Posterior vena cava (tissue), 2 donors: ENCODE data around the gene SLC25A28. TPM values are rescaled to one million over a fixed set of nuclear protein-coding genes. Genes with fewer than 3 reads are reported as not detected.
"Not testable (repeated sequence)": the region's sequence is repeated elsewhere in the genome, so short reads cannot be mapped to it uniquely, and the experiment has no call there.

Experiments
- DNase-seq: peaks from one replicate; pipeline ENCODE4 v3.0.0-alpha.2; 2020; ENCODE audit warnings: low spot score
- intact Hi-C, 2 donors: fragments of 100-400 bp; cut with DNase I; formaldehyde crosslinking; loops; one replicate each; pipeline versions ENCODE4 v1.14.1 to v1.14.2; 2022 to 2023
- total RNA-seq, 2 donors: library from RNA; stranded (reverse); fragmentation: NEBNext Ultra II Directional; extraction: Animal tissue kit (Norgen Biotek cat#: 25700); gene quantifications; one replicate each; pipeline ENCODE4 v1.2.1, GENCODE V29; 2021
- donor health status: DM: yes; HTN: yes; CAD: no.
- donor health status: DM: yes; HTN: yes; CAD: no.

Gene SLC25A28
- total RNA-seq, 2 donors from 2014 or later: 42.2 to 44.3 TPM

GRCh38 chr10:99630991-99631390 lies 10.8 kb upstream of the SLC25A28 start:
- DNase-seq: no peak
- intact Hi-C loops: no loop called here

- no peak for DNase-seq
- intact Hi-C loops: no loop called here
Measured at GRCh38 chr10:99630433-99630832, 10.2 kb upstream of the SLC25A28 start.

GRCh38 chr10:99629625-99629978 lies 9.4 kb upstream of the SLC25A28 start:
- intact Hi-C loops: loop anchor here in 1 of 2 donors (10.0 kb wide), 1 partner anchor 85 kb away; no protein-coding TSS in a partner anchor
- DNase-seq: no peak

GRCh38 chr10:99628923-99629624 lies 8.8 kb upstream of the SLC25A28 start:
- intact Hi-C loops: loop anchor here in 1 of 2 donors (10.0 kb wide), 1 partner anchor 86 kb away; no protein-coding TSS in a partner anchor
- no peak for DNase-seq

GRCh38 chr10:99625124-99625523 lies 4.9 kb upstream of the SLC25A28 start:
- DNase-seq: not testable (repeated sequence)
- intact Hi-C loops: loop anchor here in 1 of 2 donors (10.0 kb wide), 1 partner anchor 90 kb away; no protein-coding TSS in a partner anchor

GRCh38 chr10:99623919-99624318 lies 3.7 kb upstream of the SLC25A28 start:
- no peak for DNase-seq
- intact Hi-C loops: loop anchor here in 1 of 2 donors (10.0 kb wide), 1 partner anchor 91 kb away; no protein-coding TSS in a partner anchor

- no peak for DNase-seq
- intact Hi-C loops: loop anchor here in 1 of 2 donors (10.0 kb wide), 1 partner anchor 93 kb away; no protein-coding TSS in a partner anchor
Measured at GRCh38 chr10:99621454-99622251, 1.4 kb upstream of the SLC25A28 start.

- DNase-seq: peak; percentile 98
- intact Hi-C loops: loop anchor here in 1 of 2 donors (10.0 kb wide), 1 partner anchor 94 kb away; no protein-coding TSS in a partner anchor
Measured at GRCh38 chr10:99620711-99621453, 643 bp upstream of the SLC25A28 start.

- DNase-seq: no peak
- intact Hi-C loops: loop anchor here (10.0 kb wide), 1 partner anchor 184 kb away; the partner anchor contains the start of gene GOT1 (in 2 of the 2)
Measured at GRCh38 chr10:99619090-99619800, 994 bp downstream of the SLC25A28 start.

- no peak for DNase-seq
- intact Hi-C loops: loop anchor here (10.0 kb wide), 1 partner anchor 183 kb away; the partner anchor contains the start of gene GOT1 (in 2 of the 2)
Measured at GRCh38 chr10:99617696-99618095, 2.5 kb downstream of the SLC25A28 start.

GRCh38 chr10:99615426-99615825 lies 4.8 kb downstream of the SLC25A28 start:
- intact Hi-C loops: loop anchor here (10.0 kb wide), 1 partner anchor 181 kb away; the partner anchor contains the start of gene GOT1 (in 2 of the 2)

GRCh38 chr10:99612167-99612831 lies 7.9 kb downstream of the SLC25A28 start:
- DNase-seq: no peak
- intact Hi-C loops: loop anchor here (10.0 kb wide), 1 partner anchor 177 kb away; the partner anchor contains the start of gene GOT1 (in 2 of the 2)

More at GRCh38 chr10:99615426-99615825, 4.8 kb downstream of the SLC25A28 start:
- DNase-seq: no peak

- no peak for DNase-seq
- intact Hi-C loops: loop anchor here (10.0 kb wide), 1 partner anchor 177 kb away; the partner anchor contains the start of gene GOT1 (in 2 of the 2)
Measured at GRCh38 chr10:99611326-99611725, 8.9 kb downstream of the SLC25A28 start.

- no peak for DNase-seq
Measured at GRCh38 chr10:99610221-99610620, 10.0 kb downstream of the SLC25A28 start.

GRCh38 chr10:99609186-99609585 lies 11.1 kb downstream of the SLC25A28 start:
- intact Hi-C loops: no loop called here
- no peak for DNase-seq

More at GRCh38 chr10:99610221-99610620, 10.0 kb downstream of the SLC25A28 start:
- intact Hi-C loops: loop anchor here (10.0 kb wide), 1 partner anchor 175 kb away; the partner anchor contains the start of gene GOT1 (in 2 of the 2)

- intact Hi-C loops: no loop called here
Measured at GRCh38 chr10:99605351-99605750, 14.9 kb downstream of the SLC25A28 start.

GRCh38 chr10:99604862-99605261 lies 15.4 kb downstream of the SLC25A28 start:
- intact Hi-C loops: no loop called here
- no peak for DNase-seq

More at GRCh38 chr10:99605351-99605750, 14.9 kb downstream of the SLC25A28 start:
- DNase-seq: no peak
